ENCODE measurements around the gene IFNL2.

IFNL2 gene

DNA sequence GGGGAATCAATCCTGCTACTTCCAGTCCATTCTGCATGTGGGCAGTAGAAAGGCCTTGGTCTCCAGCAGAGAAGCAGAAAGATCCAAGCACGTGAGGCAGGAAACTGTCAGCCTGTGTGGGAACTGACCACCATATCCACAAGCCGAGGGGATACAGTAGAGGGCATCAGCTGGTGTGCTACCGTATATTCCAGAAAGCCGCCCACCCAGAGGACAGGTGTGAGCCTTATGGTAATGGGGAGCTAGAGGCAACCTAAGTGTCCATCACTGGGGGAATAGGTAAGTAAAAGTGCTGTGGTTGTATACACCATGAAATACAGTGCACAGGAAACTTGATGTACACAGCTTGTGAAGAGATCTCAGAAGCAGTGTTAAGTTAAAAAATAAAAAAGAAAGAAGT is 25.2 kb downstream of the IFNL2 start:
- TF ChIP-seq CTCF (IDR thresholded peaks at IDR 0.05; ENCODE audit: low read length) (no peak), EZH2 (IDR thresholded peaks at IDR 0.05; ENCODE audit: borderline replicate concordance, low read length) (no peak)
- Histone ChIP-seq H3K36me3 (ENCODE audit: insufficient read depth, low read length) (no peaks in the 10 kb centered on the region), H3K79me2 (ENCODE audit: insufficient read depth, low read length) (no peaks in the 10 kb centered on the region), H3K4me3 (ENCODE audit: low read depth, low read length, poor library complexity, severe bottlenecking) (no peak overlapping the region), H3K27me3 (ENCODE audit: insufficient read depth, low read length) (no peaks in the 10 kb centered on the region), H3K9me2 (ENCODE audit: low read depth, low read length) (no peaks in the 10 kb centered on the region), H3K4me2 (ENCODE audit: low read length) (no peak overlapping the region), H3F3A (ENCODE audit: insufficient read depth, low read length) (no peaks in the 10 kb centered on the region), H4K20me1 (ENCODE audit: insufficient read depth, low read length) (no peaks in the 10 kb centered on the region), H3K4me1 (ENCODE audit: insufficient read depth, low read length, severe bottlenecking) (no peaks in the 10 kb centered on the region), H3K9me3 (ENCODE audit: low read length) (no peaks in the 10 kb centered on the region), H3K9ac (ENCODE audit: low read length) (no peak overlapping the region), H2AFZ (ENCODE audit: low read length) (no peak overlapping the region), H3K27ac (ENCODE audit: low read depth, low read length, poor library complexity, severe bottlenecking) (no peak overlapping the region)

- Histone ChIP-seq H3K9me3 (ENCODE audit: low read length) (no peaks in the 10 kb centered on the region), H3K4me1 (ENCODE audit: insufficient read depth, low read length, severe bottlenecking) (no peaks in the 10 kb centered on the region), H3K9ac (ENCODE audit: low read length) (no peak within 1 kb of the TSS), H2AFZ (ENCODE audit: low read length) (no peak within 1 kb of the TSS), H3K9me2 (ENCODE audit: low read depth, low read length) (no peaks in the 10 kb centered on the region), H3K4me2 (ENCODE audit: low read length) (no peak within 1 kb of the TSS), H3K36me3 (ENCODE audit: insufficient read depth, low read length) (no peaks in the 10 kb centered on the region), H3K79me2 (ENCODE audit: insufficient read depth, low read length) (no peaks in the 10 kb centered on the region), H3K27me3 (ENCODE audit: insufficient read depth, low read length) (no peaks in the 10 kb centered on the region), H4K20me1 (ENCODE audit: insufficient read depth, low read length) (no peaks in the 10 kb centered on the region), H3K27ac (ENCODE audit: low read depth, low read length, poor library complexity, severe bottlenecking) (no peak within 1 kb of the TSS), H3F3A (ENCODE audit: insufficient read depth, low read length) (no peaks in the 10 kb centered on the region), H3K4me3 (ENCODE audit: low read depth, low read length, poor library complexity, severe bottlenecking) (no peak within 1 kb of the TSS)
- no peak for TF ChIP-seq EZH2 (IDR thresholded peaks at IDR 0.05; ENCODE audit: borderline replicate concordance, low read length)
- no peak for TF ChIP-seq CTCF (IDR thresholded peaks at IDR 0.05; ENCODE audit: low read length)
Measured at GRCh38 chr19:39296055-39296645, 28.0 kb downstream of the IFNL2 start, which contains the start of gene IFNL1. IFNL1 (plus strand) TSS chr19:39296407; CDS start chr19:39296422, 15 bp downstream.

DNA sequence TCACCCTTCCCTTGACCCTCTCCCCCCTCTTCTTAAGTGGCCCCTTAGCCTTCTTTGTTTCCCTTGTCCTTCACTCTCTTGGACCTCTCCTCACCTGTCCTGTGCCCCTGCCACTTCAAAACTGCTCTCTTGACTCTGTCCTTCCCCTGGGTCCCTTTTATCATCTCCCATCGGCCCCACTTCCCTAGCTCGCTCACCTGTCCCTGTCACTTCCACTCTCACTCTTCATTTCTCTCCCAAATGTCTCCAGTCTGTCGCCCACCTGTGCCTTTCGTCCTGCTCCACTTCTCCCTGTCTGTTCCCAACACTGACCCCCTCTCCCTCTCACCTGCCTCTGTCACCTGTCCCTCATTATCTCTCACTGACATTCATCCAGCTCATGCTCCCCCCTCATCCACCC is 28.7 kb downstream of the IFNL2 start:
- TF ChIP-seq EZH2 (IDR thresholded peaks at IDR 0.05; ENCODE audit: borderline replicate concordance, low read length) (no peak), CTCF (IDR thresholded peaks at IDR 0.05; ENCODE audit: low read length) (no peak)
- no peaks in the 10 kb centered on the region for H3K36me3 ChIP-seq (ENCODE audit: insufficient read depth, low read length)
- H3K27me3 ChIP-seq (ENCODE audit: insufficient read depth, low read length), result no peaks in the 10 kb centered on the region
- H4K20me1 ChIP-seq (ENCODE audit: insufficient read depth, low read length), result no peaks in the 10 kb centered on the region
- H3K9me3 ChIP-seq (ENCODE audit: low read length), result no peaks in the 10 kb centered on the region
- no peaks in the 10 kb centered on the region for H3K4me1 ChIP-seq (ENCODE audit: insufficient read depth, low read length, severe bottlenecking)
- no peaks in the 10 kb centered on the region for H3K9me2 ChIP-seq (ENCODE audit: low read depth, low read length)
- no peak overlapping the region for H3K9ac ChIP-seq (ENCODE audit: low read length)
- no peaks in the 10 kb centered on the region for H3F3A ChIP-seq (ENCODE audit: insufficient read depth, low read length)
- H3K27ac ChIP-seq (ENCODE audit: low read depth, low read length, poor library complexity, severe bottlenecking), result no peak overlapping the region
- H3K4me2 ChIP-seq (ENCODE audit: low read length), result no peak overlapping the region
- no peak overlapping the region for H2AFZ ChIP-seq (ENCODE audit: low read length)
- H3K79me2 ChIP-seq (ENCODE audit: insufficient read depth, low read length), result no peaks in the 10 kb centered on the region
- H3K4me3 ChIP-seq (ENCODE audit: low read depth, low read length, poor library complexity, severe bottlenecking), result no peak overlapping the region
